Smooth muscle cell (in vitro differentiated cells): Measurements from ENCODE around the gene HSDL1. TPM values are rescaled to one million over a fixed set of nuclear protein-coding genes. Genes with fewer than 3 reads are reported as not detected.

Source experiments
- DNase-seq: peaks from one replicate; lab custom pipeline; 2025; ENCODE audit not compliant: unreplicated experiment; lab: John Stamatoyannopoulos, UW
- H2AFZ ChIP-seq: fragments of 200-600 bp; sonication (generic); 2 replicates; pipeline ENCODE4 v1.6.0; 2016; ENCODE audit warnings: antibody characterized with exemption, low read depth, mild to moderate bottlenecking
- H3F3A ChIP-seq: fragments of 200-600 bp; sonication (generic); 2 replicates; pipeline ENCODE4 v1.6.0; 2017; ENCODE audit warnings: antibody characterized with exemption, low read depth
- H3K27ac ChIP-seq: fragments of 200-600 bp; sonication (generic); 2 replicates; pipeline ENCODE4 v1.5.1; 2016; ENCODE audit warnings: low read depth, mild to moderate bottlenecking
- H3K27me3 ChIP-seq: fragments of 200-600 bp; sonication (generic); 2 replicates; pipeline ENCODE4 v1.6.1; 2016; ENCODE audit warnings: low read depth, mild to moderate bottlenecking
- H3K36me3 ChIP-seq: fragments of 200-600 bp; sonication (generic); 2 replicates; pipeline ENCODE4 v1.5.1; 2016; ENCODE audit warnings: low read depth
- H3K4me1 ChIP-seq: fragments of 200-600 bp; sonication (generic); 2 replicates; pipeline ENCODE4 v1.5.1; 2016; ENCODE audit warnings: low read depth
- H3K4me2 ChIP-seq: fragments of 200-600 bp; sonication (generic); 2 replicates; pipeline ENCODE4 v1.6.0; 2016; ENCODE audit warnings: mild to moderate bottlenecking
- H3K4me3 ChIP-seq: fragments of 200-600 bp; sonication (generic); 2 replicates; pipeline ENCODE4 v1.5.1; 2016; ENCODE audit warnings: mild to moderate bottlenecking
- H3K79me2 ChIP-seq: fragments of 200-600 bp; sonication (generic); 2 replicates; pipeline ENCODE4 v1.6.0; 2016; ENCODE audit warnings: low read depth, mild to moderate bottlenecking
- H3K9ac ChIP-seq: fragments of 200-600 bp; sonication (generic); 2 replicates; pipeline ENCODE4 v1.6.0; 2016; ENCODE audit warnings: low read depth
- H3K9me3 ChIP-seq: fragments of 200-600 bp; sonication (generic); replicated peaks from 2 replicates; pipeline ENCODE4 v1.5.1; 2016; ENCODE audit warnings: low read depth
- H4K20me1 ChIP-seq: fragments of 200-600 bp; sonication (generic); 2 replicates; pipeline ENCODE4 v1.6.0; 2016; ENCODE audit warnings: low read depth
- CTCF ChIP-seq: fragments of 200-600 bp; sonication (generic); IDR thresholded peaks from 2 replicates; pipeline ENCODE4 v1.5.1; 2017; ENCODE audit warnings: borderline replicate concordance, mild to moderate bottlenecking, antibody characterized with exemption; ENCODE audit not compliant: insufficient read depth, poor library complexity, severe bottlenecking
- WGBS: methylation state at CpG from one replicate; pipeline ENCODE4 v1.1.7; 2016; ENCODE audit warnings: low lambda C conversion rate; 5-methylcytosine and 5-hydroxymethylcytosine counted together
- polyA plus RNA-seq: library from polyadenylated mRNA; unstranded; fragments of >200 nt; fragmentation: Nextera tagmentation; extraction: Ambion mirVana; gene quantifications from 2 replicates; pipeline ENCODE4 v1.2.1, GENCODE V29; 2016
- total RNA-seq: library from RNA; depleted of rRNA; stranded (reverse); fragments of >200 nt; gene quantifications from 2 replicates; pipeline ENCODE4 v1.2.3, GENCODE V29; 2014

HSDL1 gene
- total and polyA plus RNA-seq, 2 experiments from 2014 or later = 15.4 to 27.3 TPM

DNA sequence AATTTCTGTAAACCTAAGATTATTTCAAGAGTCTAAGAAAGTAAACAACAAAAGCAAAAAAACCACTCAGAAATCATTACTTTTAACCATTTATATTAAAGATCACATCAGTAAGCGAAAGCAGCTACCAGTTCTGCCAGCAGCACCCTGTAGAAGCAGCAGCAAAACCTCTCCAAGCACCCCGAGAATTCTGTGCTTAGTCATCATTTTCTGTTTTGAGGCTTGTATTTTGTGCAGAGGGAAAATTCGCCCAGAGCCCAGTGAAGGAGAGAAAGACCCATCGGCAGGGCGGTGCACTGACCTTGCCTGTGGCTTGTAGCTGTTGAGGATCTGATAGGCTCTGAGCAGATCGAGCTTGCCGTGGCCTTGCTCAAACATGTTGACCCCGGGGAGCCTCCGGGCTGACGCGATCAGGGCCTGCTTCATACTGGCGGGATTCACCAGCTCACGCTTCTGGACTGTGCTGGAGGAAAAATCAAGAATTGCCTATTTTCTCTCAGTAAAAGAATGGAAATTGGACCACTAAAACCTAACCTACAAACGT is 63.5 kb downstream of the HSDL1 start:
- no peaks in the 10 kb centered on the region for H3K4me1 ChIP-seq
- no peak for TF ChIP-seq CTCF
- H3K9ac ChIP-seq = no peak overlapping the region
- H3F3A ChIP-seq = no peaks in the 10 kb centered on the region
- H3K36me3 ChIP-seq = peaks cover 6% of the 10 kb centered on the region
- H3K79me2 ChIP-seq = peaks cover 2% of the 10 kb centered on the region
- no peak overlapping the region for H3K27ac ChIP-seq
- no peaks in the 10 kb centered on the region for H3K27me3 ChIP-seq
- H3K4me2 ChIP-seq = no peak overlapping the region
- peaks cover 30% of the 10 kb centered on the region for H4K20me1 ChIP-seq
- WGBS = 90% methylated on average over 14 of the region's 14 CpGs
- no peaks in the 10 kb centered on the region for H3K9me3 ChIP-seq
- DNase-seq = no peak
- no peak overlapping the region for H3K4me3 ChIP-seq
- H2AFZ ChIP-seq = no peak overlapping the region

DNA sequence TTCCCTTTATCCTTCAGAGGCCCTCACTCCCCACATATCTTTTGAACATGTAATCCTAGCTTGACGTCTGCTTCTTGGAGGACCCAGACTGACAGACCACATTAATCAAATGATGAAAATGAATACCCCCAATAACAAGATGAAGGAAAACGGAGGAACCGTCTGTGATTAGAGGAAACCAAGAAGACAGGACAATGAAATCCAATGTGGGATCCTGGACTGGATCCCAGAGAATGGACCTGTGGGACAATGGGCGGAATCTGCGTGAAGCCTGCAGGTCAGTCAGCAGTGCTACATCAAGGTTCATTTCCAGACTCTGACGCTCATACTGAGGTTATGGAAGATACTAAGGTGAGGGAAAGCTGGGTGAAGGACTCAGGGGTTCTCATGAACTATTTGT is 64.2 kb downstream of the HSDL1 start:
- Histone ChIP-seq H3K27me3 (no peaks in the 10 kb centered on the region), H3K27ac (no peak overlapping the region), H3K36me3 (peaks cover 6% of the 10 kb centered on the region), H3K4me2 (no peak overlapping the region), H3K9me3 (no peaks in the 10 kb centered on the region), H3K4me3 (no peak overlapping the region), H3K4me1 (no peaks in the 10 kb centered on the region), H3K9ac (no peak overlapping the region), H3F3A (no peaks in the 10 kb centered on the region), H4K20me1 (peaks cover 31% of the 10 kb centered on the region), H3K79me2 (peaks cover 3% of the 10 kb centered on the region), H2AFZ (no peak overlapping the region)
- 82% methylated on average over 6 of the region's 6 CpGs for WGBS
- TF ChIP-seq CTCF = no peak
- no peak for DNase-seq

GRCh38 chr16:84080378-84080777 is 64.6 kb downstream of the HSDL1 start:
- WGBS = 82% methylated on average over 8 of the region's 8 CpGs
- DNase-seq = no peak

More at GRCh38 chr16:84080378-84080777, 64.6 kb downstream of the HSDL1 start:
- no peak overlapping the region for H3K4me2 ChIP-seq
- H3K4me1 ChIP-seq = no peaks in the 10 kb centered on the region
- no peaks in the 10 kb centered on the region for H3K27me3 ChIP-seq
- H3K27ac ChIP-seq = no peak overlapping the region
- no peak overlapping the region for H3K4me3 ChIP-seq
- H2AFZ ChIP-seq = no peak overlapping the region
- H3K79me2 ChIP-seq = peaks cover 3% of the 10 kb centered on the region
- peaks cover 33% of the 10 kb centered on the region for H4K20me1 ChIP-seq
- peaks cover 6% of the 10 kb centered on the region for H3K36me3 ChIP-seq
- no peak for TF ChIP-seq CTCF
- H3K9ac ChIP-seq = no peak overlapping the region
- no peaks in the 10 kb centered on the region for H3K9me3 ChIP-seq
- H3F3A ChIP-seq = no peaks in the 10 kb centered on the region
